Adrenal gland (tissue), 12 donors: ENCODE results near the gene HDAC4. TPM values are rescaled to one million over a fixed set of nuclear protein-coding genes. Genes with fewer than 3 reads are reported as not detected.

ENCODE experiments used
- DNase-seq, 7 donors: peaks; one replicate each; pipeline ENCODE4 v3.0.0-alpha.2; 2019 to 2020
- H3K27ac ChIP-seq, 5 donors: fragments of 200-600 bp; sonication (generic) in 4 of 5; 1 replicate in 3 of 5; 2 replicates in 2 of 5; pipeline versions ENCODE4 v1.5.1 to v1.8.0; 2016 to 2020; ENCODE audit warnings: mild to moderate bottlenecking in 1 of 5
- H3K27me3 ChIP-seq: fragments of 200-600 bp; 2 replicates; pipeline ENCODE4 v1.8.0; 2021
- H3K36me3 ChIP-seq, 2 donors: fragments of 200-600 bp; replicated peaks in 1 of 2; 1 replicate in 1 of 2; 2 replicates in 1 of 2; pipeline versions ENCODE4 v1.5.1 to v1.8.0; 2018 to 2022
- H3K4me1 ChIP-seq, 2 donors: fragments of 200-600 bp; replicated peaks in 1 of 2; 1 replicate in 1 of 2; 2 replicates in 1 of 2; pipeline versions ENCODE4 v1.5.1 to v1.8.0; 2018 to 2021
- H3K4me3 ChIP-seq, 4 donors: fragments of 200-600 bp; sonication (generic) in 3 of 4; one replicate each; pipeline ENCODE4 v1.5.1; 2016 to 2018
- H3K9me3 ChIP-seq, 3 donors: fragments of 200-600 bp; sonication (generic) in 1 of 3; replicated peaks in 1 of 3; 1 replicate in 2 of 3; 2 replicates in 1 of 3; pipeline versions ENCODE4 v1.5.1 to v1.8.0; 2016 to 2021
- POLR2A ChIP-seq, 2 donors: fragments of 450-650 bp; IDR thresholded peaks; one replicate each; pipeline ENCODE4 v1.6.1; 2017; ENCODE audit warnings: antibody characterized with exemption in 2 of 2, mild to moderate bottlenecking in 2 of 2, moderate library complexity in 1 of 2
- WGBS, 4 donors: extraction: QIAGEN DNeasy Blood & Tissue Kit in 2 of 4; methylation state at CpG; one replicate each; pipeline versions ENCODE4 v1.1.5 to v1.1.7; 2013 to 2017; 5-methylcytosine and 5-hydroxymethylcytosine counted together
- intact Hi-C, 2 donors: fragments of 100-400 bp; cut with DNase I; formaldehyde crosslinking; loops; one replicate each; pipeline versions ENCODE4 v1.14.1 to v1.15.0; 2022 to 2023
- polyA plus RNA-seq, 3 donors: library from polyadenylated mRNA; stranded (reverse); fragments of 200-250 nt in 2 of 3; fragments of 350-450 nt in 1 of 3; fragmentation: Illumina TruSeq in 1 of 3; extraction: RNeasy Lipid Tissue Mini Kit (QIAGEN cat#74804) in 1 of 3; gene quantifications; one replicate each; pipeline ENCODE4 v1.2.3, GENCODE V29; 2013 to 2014
- total RNA-seq, 9 donors: library from RNA; depleted of rRNA in 4 of 9; stranded (reverse); fragments of >200 nt in 4 of 9; fragments of 120-200 nt in 1 of 9; fragmentation: NEBNext Ultra II Directional in 1 of 9; extraction: Animal tissue kit (Norgen Biotek cat#: 25700) in 1 of 9; gene quantifications; one replicate each; pipeline versions ENCODE4 v1.1.0 to v1.2.4, GENCODE V29; 2013 to 2023
- TF ChIP-seq, protein P1 (sequence below), 6 experiments: fragments of 450-650 bp in 4 of 6; fragments of 200-600 bp in 2 of 6; sonication (generic) in 1 of 6; IDR thresholded peaks; 1 replicate in 5 of 6; 2 replicates in 1 of 6; pipeline versions ENCODE4 v1.5.1 to v1.8.0; 2016 to 2021; ENCODE audit warnings: antibody characterized with exemption in 6 of 6, mild to moderate bottlenecking in 2 of 6, moderate library complexity in 1 of 6
- donor health status: healthy with polysubstance abuse.
- donor health status: Bipolar disorder and iron deficiency.
- donor health status: DM: yes; HTN: yes; CAD: no.
- donor health status: DM: no; HTN: no; CAD: no.
- donor health status: DM: no; HTN: no; CAD: no.
- donor health status: DM: yes; HTN: yes; CAD: no.

HDAC4 gene
- total and polyA plus RNA-seq, 12 donors = 8.3 to 88.9 (median 28.7) TPM

DNA sequence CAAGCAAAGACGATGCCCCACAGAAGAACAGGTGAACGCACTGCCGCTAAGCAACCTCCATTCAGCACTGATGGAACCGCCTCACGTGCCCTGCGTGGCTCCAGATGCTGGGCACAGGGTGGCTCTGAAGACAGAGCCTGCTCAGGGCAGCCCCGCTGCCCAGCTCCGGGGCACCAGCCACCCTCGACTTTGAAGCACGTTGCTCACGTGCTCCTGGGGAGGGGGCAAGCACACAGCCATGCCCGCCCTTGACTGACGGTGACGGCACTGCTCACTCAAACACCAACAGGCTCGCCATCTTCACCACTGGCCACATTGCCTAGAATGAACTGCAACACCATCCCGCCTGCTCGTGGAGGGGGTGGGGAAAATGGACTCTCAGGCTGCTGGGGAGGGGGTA is 251.3 kb downstream of the HDAC4 start:
- no peaks in the 10 kb centered on the region for H3K4me1 ChIP-seq
- peaks cover 0 to 29% of the 10 kb centered on the region in 2 donors for H3K36me3 ChIP-seq
- no peak for TF ChIP-seq POLR2A (IDR thresholded peaks at IDR 0.05)
- TF ChIP-seq, protein P1, sequence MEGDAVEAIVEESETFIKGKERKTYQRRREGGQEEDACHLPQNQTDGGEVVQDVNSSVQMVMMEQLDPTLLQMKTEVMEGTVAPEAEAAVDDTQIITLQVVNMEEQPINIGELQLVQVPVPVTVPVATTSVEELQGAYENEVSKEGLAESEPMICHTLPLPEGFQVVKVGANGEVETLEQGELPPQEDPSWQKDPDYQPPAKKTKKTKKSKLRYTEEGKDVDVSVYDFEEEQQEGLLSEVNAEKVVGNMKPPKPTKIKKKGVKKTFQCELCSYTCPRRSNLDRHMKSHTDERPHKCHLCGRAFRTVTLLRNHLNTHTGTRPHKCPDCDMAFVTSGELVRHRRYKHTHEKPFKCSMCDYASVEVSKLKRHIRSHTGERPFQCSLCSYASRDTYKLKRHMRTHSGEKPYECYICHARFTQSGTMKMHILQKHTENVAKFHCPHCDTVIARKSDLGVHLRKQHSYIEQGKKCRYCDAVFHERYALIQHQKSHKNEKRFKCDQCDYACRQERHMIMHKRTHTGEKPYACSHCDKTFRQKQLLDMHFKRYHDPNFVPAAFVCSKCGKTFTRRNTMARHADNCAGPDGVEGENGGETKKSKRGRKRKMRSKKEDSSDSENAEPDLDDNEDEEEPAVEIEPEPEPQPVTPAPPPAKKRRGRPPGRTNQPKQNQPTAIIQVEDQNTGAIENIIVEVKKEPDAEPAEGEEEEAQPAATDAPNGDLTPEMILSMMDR (IDR thresholded peaks at IDR 0.05) = no peak
- WGBS, 4 donors = 96 to 98% (median 97%) methylated on average over 10 to 17 of the region's 17 CpGs
- no peaks in the 10 kb centered on the region for H3K27me3 ChIP-seq
- intact Hi-C loops = loop anchor here in 1 of 2 donors (10.0 kb wide), 1 partner anchor 245 kb away; no protein-coding TSS in a partner anchor
- no peaks in the 10 kb centered on the region for H3K9me3 ChIP-seq
- H3K27ac ChIP-seq = no peak overlapping the region
- no peak overlapping the region for H3K4me3 ChIP-seq
- peak in 3 of 7 donors; percentile 4 to 38 (median 6) for DNase-seq

DNA sequence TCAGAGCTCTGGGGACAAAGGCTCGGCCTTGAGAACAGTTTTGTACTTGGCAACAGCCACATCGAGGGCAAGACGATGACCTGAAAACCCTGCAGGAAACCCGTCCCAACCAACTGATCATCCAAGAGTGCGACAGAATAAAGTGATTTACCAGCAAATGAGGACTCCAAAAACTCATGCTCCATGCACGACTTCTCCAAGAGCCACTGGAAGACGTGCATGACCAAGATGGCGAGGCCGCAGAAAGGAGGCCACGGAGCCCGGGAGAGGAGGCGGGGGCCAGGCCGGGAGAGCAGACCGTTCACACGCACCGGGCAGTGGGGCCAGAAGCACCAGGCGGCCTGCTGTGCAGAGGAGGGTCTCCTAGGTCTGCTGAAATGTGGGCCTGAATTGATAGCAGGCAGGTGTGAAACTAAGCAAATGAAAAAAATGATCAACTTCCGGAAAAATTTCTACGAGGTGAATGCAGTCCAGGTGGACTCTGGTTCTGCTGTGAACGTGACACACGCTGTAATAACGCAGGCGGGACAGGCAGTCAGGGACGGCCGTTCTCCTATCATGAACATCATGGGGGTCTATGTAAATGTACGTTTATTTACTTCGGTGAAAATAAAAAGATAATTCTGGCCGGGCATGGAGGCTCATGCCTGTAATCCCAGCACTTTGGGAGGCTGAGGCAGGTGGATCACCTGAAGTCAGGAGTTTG is 252.2 kb downstream of the HDAC4 start:
- H3K4me1 ChIP-seq = no peaks in the 10 kb centered on the region
- intact Hi-C loops = loop anchor here in 1 of 2 donors (10.0 kb wide), 1 partner anchor 246 kb away; no protein-coding TSS in a partner anchor
- 90 to 92% (median 92%) methylated on average over 28 of the region's 28 CpGs for WGBS, 4 donors
- peaks cover 0 to 33% of the 10 kb centered on the region in 2 donors for H3K36me3 ChIP-seq
- DNase-seq = peak in 4 of 7 donors; percentile 6 to 35 (median 8)
- no peaks in the 10 kb centered on the region for H3K27me3 ChIP-seq
- no peak overlapping the region for H3K27ac ChIP-seq
- no peak for TF ChIP-seq POLR2A (IDR thresholded peaks at IDR 0.05)
- TF ChIP-seq, protein P1 (IDR thresholded peaks at IDR 0.05) = no peak
- H3K9me3 ChIP-seq = no peaks in the 10 kb centered on the region
- H3K4me3 ChIP-seq = no peak overlapping the region

DNA sequence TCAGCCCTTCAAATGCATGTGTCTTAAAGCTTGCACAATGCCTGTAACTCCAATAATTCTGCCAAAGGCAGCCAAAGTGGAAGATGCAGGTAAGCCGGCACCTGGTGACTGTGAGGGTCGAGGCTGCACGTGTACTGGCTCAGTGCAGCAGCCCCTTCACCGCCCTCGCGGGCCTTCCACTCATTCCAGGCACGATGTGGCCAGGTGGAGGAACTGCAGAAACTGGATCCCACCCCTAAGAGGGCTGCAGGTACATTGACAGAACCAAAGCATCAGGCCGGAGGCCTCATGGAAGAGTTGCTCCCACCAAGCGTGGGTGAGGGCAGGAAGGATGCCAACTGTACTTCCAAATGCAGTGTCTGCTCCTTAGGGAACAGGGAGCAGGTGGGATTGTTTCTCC is 253.4 kb downstream of the HDAC4 start:
- Histone ChIP-seq H3K27me3 (no peaks in the 10 kb centered on the region), H3K4me3 (no peak overlapping the region), H3K36me3 (peaks cover 0 to 41% of the 10 kb centered on the region in 2 donors), H3K27ac (no peak overlapping the region), H3K4me1 (no peaks in the 10 kb centered on the region), H3K9me3 (no peaks in the 10 kb centered on the region)
- DNase-seq = no peak
- TF ChIP-seq, protein P1 (IDR thresholded peaks at IDR 0.05) = no peak
- no peak for TF ChIP-seq POLR2A (IDR thresholded peaks at IDR 0.05)
- intact Hi-C loops = loop anchor here in 1 of 2 donors (10.0 kb wide), 1 partner anchor 247 kb away; no protein-coding TSS in a partner anchor
- WGBS, 4 donors = 84 to 96% (median 93%) methylated on average over 9 of the region's 9 CpGs

DNA sequence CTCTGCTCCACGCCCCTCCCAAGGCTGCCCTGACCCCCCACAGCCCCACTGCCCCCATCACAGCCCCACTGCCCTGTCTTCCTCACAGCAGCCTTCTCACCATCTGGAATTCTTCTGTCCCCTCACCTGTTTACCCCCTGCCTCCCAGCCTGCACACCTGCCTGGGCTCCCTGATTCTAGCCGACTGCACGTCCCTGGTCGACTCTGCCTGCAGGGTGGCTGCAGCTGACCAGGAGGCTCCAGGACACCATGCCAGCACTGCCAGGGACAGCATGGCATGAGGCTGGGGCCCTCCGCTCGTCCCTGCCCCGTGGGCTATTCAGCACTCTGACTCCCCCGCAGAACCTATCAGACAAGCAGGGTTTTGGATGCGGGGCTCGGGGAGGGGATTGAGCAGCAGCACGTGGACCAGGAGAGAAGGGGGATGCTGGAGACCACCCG is 254.1 kb downstream of the HDAC4 start:
- H3K27me3 ChIP-seq = no peaks in the 10 kb centered on the region
- TF ChIP-seq, protein P1 (IDR thresholded peaks at IDR 0.05) = no peak
- no peak for TF ChIP-seq POLR2A (IDR thresholded peaks at IDR 0.05)
- no peak overlapping the region for H3K27ac ChIP-seq
- no peak for DNase-seq
- no peaks in the 10 kb centered on the region for H3K4me1 ChIP-seq
- H3K36me3 ChIP-seq = peaks cover 0 to 41% of the 10 kb centered on the region in 2 donors
- H3K9me3 ChIP-seq = no peaks in the 10 kb centered on the region
- 88 to 97% (median 93%) methylated on average over 7 to 12 of the region's 12 CpGs for WGBS, 4 donors
- intact Hi-C loops = loop anchor here in 1 of 2 donors (10.0 kb wide), 1 partner anchor 248 kb away; no protein-coding TSS in a partner anchor
- no peak overlapping the region for H3K4me3 ChIP-seq
